GM18873 (cell line): ENCODE data around the gene TAS2R20.

Experiments
- ATAC-seq: cut with Tn5 transposase; IDR thresholded peaks from one replicate; pipeline ENCODE4 v1.9.1; 2021; ENCODE audit warnings: mild to moderate bottlenecking, moderate library complexity, moderate number of reproducible peaks; ENCODE audit not compliant: unreplicated experiment, low FRiP score

TAS2R20 gene

DNA sequence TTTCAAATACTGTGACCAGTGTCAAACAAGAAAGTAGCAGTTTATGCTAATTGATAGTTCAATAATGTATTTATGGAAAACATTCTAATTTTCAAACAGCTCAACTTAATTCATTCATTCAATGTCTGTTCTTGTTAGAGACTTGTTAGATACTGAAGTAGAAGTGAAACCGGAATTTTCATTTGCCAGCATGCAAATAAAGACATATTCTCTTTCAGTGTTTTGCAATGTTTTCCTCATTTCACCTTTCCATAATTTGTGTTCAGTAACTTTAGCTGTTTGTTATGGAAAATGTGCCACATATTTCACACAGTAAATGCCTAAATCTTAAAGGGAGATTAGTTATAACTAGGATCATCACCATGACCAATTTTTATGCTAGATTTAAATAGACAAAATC is 32.6 kb downstream of the TAS2R20 start:
- no peak for ATAC-seq

DNA sequence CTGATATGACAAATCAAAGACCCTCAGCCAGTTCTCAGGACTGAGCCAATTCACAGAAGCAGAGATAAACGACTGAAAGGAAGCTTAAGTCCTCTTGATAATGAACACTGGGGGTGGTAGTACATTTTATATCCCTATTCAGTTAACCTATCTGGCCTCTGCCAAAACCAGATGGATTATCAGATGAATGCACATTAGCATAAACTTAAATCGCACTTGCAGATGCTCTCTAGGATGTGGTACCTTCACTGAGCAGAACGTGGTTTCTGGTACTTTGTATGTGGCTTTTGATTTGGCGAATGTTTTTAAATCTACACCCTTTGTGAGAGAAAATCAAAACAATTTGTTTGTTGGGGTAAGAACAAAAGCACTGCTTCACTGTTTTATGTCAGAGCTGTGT is 37.9 kb downstream of the TAS2R20 start:
- no peak for ATAC-seq

DNA sequence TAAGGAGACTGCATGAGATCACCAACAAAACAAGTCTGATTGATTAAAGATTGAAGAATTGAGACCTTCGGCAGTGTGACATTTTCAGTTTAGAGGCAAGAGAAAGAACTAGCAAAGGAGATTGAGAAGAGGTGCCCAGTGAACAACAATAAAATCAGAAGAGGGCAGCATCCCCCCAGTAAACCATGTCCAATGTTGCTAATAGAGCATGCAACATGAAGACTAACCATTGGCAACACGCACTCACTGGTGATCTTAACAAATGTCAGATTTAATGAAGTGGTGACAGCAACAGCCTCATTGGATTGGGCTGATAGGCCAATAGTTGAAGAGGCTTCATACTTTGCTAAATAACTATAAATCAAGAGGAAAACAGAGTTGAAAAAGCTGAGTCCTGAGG is 38.3 kb downstream of the TAS2R20 start:
- no peak for ATAC-seq

DNA sequence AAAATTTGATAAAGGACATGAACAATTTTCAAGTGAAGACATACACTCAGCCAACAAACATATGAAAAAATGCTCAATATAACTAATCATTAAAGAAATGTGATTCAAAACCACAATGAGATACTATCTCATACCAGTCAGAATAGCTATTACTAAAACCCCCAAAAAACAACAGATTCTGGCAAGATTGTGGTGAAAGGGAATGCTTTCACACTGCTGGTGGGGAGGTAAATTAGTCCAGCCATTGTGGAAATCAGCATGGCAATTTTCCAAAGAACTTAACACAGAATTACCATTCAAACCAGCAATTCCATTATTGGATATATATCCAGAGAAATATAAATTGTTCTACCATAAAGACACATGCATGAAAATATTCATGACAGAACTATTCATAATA is 40.4 kb downstream of the TAS2R20 start:
- ATAC-seq = no peak

DNA sequence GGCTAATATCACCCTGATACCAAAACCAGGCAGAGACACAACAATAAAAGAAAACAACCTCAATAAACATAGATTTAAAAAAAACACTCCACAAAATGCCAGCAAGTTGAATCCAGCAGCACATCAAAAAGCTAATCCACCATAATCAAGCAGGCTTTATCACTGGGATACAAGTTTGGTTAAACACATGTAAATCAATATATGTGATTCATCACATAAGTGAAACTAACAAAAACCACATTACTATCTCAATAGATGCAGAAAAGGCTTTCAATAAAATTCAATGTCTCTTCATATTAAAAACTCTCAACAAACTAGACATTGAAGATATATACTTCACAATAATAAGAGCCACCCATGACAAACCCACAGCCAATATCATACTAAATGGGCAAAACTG is 42.0 kb downstream of the TAS2R20 start:
- ATAC-seq = no peak

DNA sequence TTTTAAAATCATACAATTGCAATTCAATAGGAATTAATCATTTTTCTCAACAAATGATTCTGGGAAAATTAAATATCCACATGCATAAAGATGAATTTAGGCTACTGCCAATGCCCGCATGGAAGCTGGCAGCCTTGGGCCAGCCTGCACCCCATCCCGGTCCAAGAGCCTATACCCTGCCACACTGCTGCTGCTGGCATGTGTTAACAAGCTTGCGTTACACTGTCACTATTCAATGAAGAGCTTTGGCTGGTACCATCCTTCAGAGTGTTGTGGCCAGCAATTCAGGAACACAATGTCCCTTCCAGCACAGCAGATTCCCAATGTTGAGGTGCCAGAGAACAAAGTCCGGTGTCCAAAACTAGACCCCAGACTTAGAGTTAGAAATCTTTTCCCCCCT is 45.5 kb downstream of the TAS2R20 start:
- ATAC-seq = no peak
